HG02678 (cell line): Measurements from ENCODE around the gene PRDM16.

ENCODE experiments used
- ATAC-seq: cut with Tn5 transposase; IDR thresholded peaks from one replicate; pipeline ENCODE4 v1.9.1; 2021; ENCODE audit warnings: mild to moderate bottlenecking, moderate library complexity; ENCODE audit not compliant: unreplicated experiment

PRDM16 gene

GRCh38 chr1:3120140-3120539 lies 51.1 kb downstream of the PRDM16 start:
- no peak for ATAC-seq

- no peak for ATAC-seq
Measured at GRCh38 chr1:3120994-3121393, 52.0 kb downstream of the PRDM16 start.

- no peak for ATAC-seq
Measured at GRCh38 chr1:3121401-3122210, 52.6 kb downstream of the PRDM16 start.

GRCh38 chr1:3122311-3122710 lies 53.3 kb downstream of the PRDM16 start:
- ATAC-seq: no peak

GRCh38 chr1:3124246-3124645 lies 55.2 kb downstream of the PRDM16 start:
- ATAC-seq: no peak

GRCh38 chr1:3125078-3125477 lies 56.1 kb downstream of the PRDM16 start:
- no peak for ATAC-seq

GRCh38 chr1:3125546-3126368 lies 56.8 kb downstream of the PRDM16 start:
- ATAC-seq: no peak

- ATAC-seq: no peak
Measured at GRCh38 chr1:3126756-3127678, 58.0 kb downstream of the PRDM16 start.

- no peak for ATAC-seq
Measured at GRCh38 chr1:3127738-3128137, 58.7 kb downstream of the PRDM16 start.

- no peak for ATAC-seq
Measured at GRCh38 chr1:3128431-3129132, 59.6 kb downstream of the PRDM16 start.

- no peak for ATAC-seq
Measured at GRCh38 chr1:3129133-3129490, 60.1 kb downstream of the PRDM16 start.

- no peak for ATAC-seq
Measured at GRCh38 chr1:3130268-3130667, 61.3 kb downstream of the PRDM16 start.

- ATAC-seq: no peak
Measured at GRCh38 chr1:3132660-3133059, 63.7 kb downstream of the PRDM16 start.

GRCh38 chr1:3133686-3134085 lies 64.7 kb downstream of the PRDM16 start:
- ATAC-seq: no peak

- no peak for ATAC-seq
Measured at GRCh38 chr1:3134381-3135072, 65.5 kb downstream of the PRDM16 start.

- no peak for ATAC-seq
Measured at GRCh38 chr1:3135073-3135702, 66.2 kb downstream of the PRDM16 start.

GRCh38 chr1:3135744-3136455 lies 66.9 kb downstream of the PRDM16 start:
- ATAC-seq: no peak

- no peak for ATAC-seq
Measured at GRCh38 chr1:3136532-3136931, 67.5 kb downstream of the PRDM16 start.
